MM.1S (cell line): ENCODE measurements around the gene ZCCHC24.

Experiments used
- CTCF ChIP-seq: fragments of 300-600 bp; sonication (generic); IDR thresholded peaks from 2 replicates; pipeline ENCODE4 v1.5.1; 2016; ENCODE audit warnings: antibody characterized with exemption, low read length, mixed read lengths
- EZH2 ChIP-seq: fragments of 300-600 bp; sonication (generic); optimal IDR thresholded peaks from 2 replicates; pipeline ENCODE3; 2017; ENCODE audit warnings: low read depth, mild to moderate bottlenecking, antibody characterized with exemption, low read length, mixed read lengths
- EZH2phosphoT487 ChIP-seq: fragments of 300-600 bp; sonication (generic); IDR thresholded peaks from 2 replicates; pipeline ENCODE4 v1.6.1; 2018; ENCODE audit warnings: antibody characterized with exemption, low read length

DNA sequence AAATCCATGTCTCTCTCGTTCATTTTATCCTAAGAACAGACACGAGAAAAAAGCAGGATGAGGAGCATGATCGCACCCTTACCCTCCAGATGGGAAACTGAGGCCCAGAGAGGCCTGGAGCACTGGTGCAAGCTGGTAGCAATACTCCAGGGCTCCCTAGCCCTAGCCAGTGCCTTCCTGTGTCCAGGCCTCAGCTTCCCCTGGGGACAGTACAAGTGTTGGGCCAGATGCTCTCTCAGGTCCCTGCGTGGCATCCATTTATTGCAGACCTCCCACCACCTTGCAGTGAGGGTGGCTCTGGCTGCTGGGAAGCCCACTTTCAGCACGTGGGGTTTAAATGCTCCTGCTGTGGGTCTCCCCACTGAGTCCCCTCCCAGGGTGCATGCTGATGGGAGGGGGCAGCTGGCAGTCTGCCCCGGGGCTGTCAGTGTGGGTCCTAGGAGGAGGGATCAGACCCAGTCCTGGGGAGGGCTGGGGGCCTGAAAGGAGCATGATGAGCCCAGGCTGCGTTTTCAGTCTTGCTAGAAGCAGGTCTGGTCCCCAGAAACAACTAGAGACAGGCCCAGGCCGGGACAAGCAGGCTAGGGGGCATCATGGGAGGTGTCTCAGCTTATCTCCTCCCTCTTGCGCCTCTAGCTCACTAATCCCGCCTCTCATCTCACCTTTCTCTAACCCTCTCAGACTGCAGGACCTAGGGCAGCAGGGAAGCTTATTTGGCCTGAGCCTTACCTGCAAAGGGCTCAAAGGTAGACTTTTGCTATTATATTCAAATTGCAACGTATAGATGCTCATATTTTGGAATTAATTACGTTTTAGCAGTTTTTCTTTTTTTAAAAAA, 98.8 kb downstream of the ZCCHC24 start:
- TF ChIP-seq CTCF (no peak), EZH2 (no peak), EZH2phosphoT487 (no peak)
